22Rv1 (cell line): ENCODE results near the gene DEDD2.

Experiments used
- CTCF ChIP-seq: fragments of 450-650 bp; IDR thresholded peaks from 2 replicates; pipeline ENCODE4 v1.5.1; 2017; ENCODE audit warnings: mild to moderate bottlenecking
- ZFX ChIP-seq: fragments of 450-650 bp; IDR thresholded peaks from 2 replicates; pipeline ENCODE4 v1.6.1; 2017; ENCODE audit warnings: antibody characterized with exemption, borderline replicate concordance

- TF ChIP-seq CTCF: no peak
- TF ChIP-seq ZFX: no peak
Observed at GRCh38 chr19:42248270-42249148, 31.0 kb upstream of the DEDD2 start.
